Transverse colon (tissue), 4 donors: ENCODE data around the gene WAS.

Experiments used
- CTCF ChIP-seq, 5 experiments: fragments of 200-600 bp in 3 of 5; fragments of 450-650 bp in 2 of 5; sonication (generic) in 3 of 5; IDR thresholded peaks; 1 replicate in 2 of 5; 2 replicates in 3 of 5; pipeline ENCODE4 v1.5.1; 2016 to 2017; ENCODE audit warnings: antibody characterized with exemption in 5 of 5, inconsistent platforms in 3 of 5, mild to moderate bottlenecking in 2 of 5, moderate library complexity in 1 of 5
- POLR2A ChIP-seq: fragments of 450-650 bp; IDR thresholded peaks from one replicate; pipeline ENCODE4 v1.6.1; 2016; ENCODE audit warnings: antibody characterized with exemption, mild to moderate bottlenecking, moderate library complexity
- POLR2AphosphoS5 ChIP-seq, 3 donors: sonication (generic); formaldehyde crosslinking; IDR thresholded peaks; one replicate each; pipeline ENCODE4 v1.6.1; 2016; ENCODE audit warnings: antibody characterized with exemption in 3 of 3

- no peak for TF ChIP-seq CTCF (IDR thresholded peaks at IDR 0.05)
- TF ChIP-seq POLR2AphosphoS5 (IDR thresholded peaks at IDR 0.05), result no peak
- TF ChIP-seq POLR2A, result no peak
These were observed 1.8 kb downstream of the WAS start for GRCh38 chrX:48685416-48685815.
